Suppressor macrophage treated with lipopolysaccharide for 1 hour (primary cell): ENCODE results near the gene MTO1.
"Not testable (repeated sequence)": the region's sequence is repeated elsewhere in the genome, so short reads cannot be mapped to it uniquely, and the experiment has no call there.

ENCODE experiments used
- DNase-seq, 3 donors: peaks; one replicate each; pipeline ENCODE4 v3.0.0-alpha.2; 2020 to 2022

Gene MTO1

GRCh38 chr6:73532293-73532692 lies 70.8 kb downstream of the MTO1 start:
- DNase-seq: no peak

DNA sequence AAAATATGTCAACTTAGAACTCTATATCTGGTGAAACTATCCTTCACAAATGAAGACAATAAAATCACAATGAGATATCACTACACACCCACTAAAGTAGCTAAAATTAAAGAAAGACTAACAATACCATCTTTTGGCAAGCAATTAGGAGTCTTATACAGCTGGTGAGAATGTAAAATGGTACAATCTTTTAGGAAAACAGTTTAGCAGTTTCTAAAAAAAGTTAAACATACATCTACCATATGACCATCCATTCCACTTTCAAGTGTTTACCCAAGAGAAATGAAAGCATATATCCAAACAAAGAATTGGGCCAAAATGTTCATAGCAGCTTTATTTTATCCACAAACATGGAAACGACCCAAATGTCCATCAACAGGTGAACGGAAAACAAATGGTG lies 73.1 kb downstream of the MTO1 start:
- no peak for DNase-seq

GRCh38 chr6:73537677-73538076 lies 76.1 kb downstream of the MTO1 start:
- DNase-seq: peak; percentile 67 to 87 (median 71)

GRCh38 chr6:73538116-73538779 lies 76.7 kb downstream of the MTO1 start:
- peak in 1 of 3 donors; percentile 8 for DNase-seq

DNA sequence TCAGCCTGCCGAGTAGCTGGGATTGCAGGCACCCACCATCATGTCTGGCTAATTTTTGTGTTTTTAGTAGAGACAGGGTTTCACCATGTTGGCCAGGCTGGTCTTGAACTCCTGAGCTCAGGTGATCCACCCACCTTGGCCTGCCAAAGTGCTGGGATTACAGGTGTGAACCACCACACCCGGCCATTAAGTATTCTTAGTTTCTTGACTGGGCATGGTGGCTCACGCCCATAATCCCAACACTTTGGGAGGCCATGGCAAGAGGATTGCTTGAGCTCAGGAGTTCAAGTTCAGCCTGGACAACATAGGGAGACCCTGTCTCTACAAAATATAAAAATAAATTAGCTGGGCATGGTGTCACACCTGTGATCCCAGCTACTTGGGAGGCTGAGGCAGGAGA lies 80.9 kb downstream of the MTO1 start:
- DNase-seq: not testable (repeated sequence)

DNA sequence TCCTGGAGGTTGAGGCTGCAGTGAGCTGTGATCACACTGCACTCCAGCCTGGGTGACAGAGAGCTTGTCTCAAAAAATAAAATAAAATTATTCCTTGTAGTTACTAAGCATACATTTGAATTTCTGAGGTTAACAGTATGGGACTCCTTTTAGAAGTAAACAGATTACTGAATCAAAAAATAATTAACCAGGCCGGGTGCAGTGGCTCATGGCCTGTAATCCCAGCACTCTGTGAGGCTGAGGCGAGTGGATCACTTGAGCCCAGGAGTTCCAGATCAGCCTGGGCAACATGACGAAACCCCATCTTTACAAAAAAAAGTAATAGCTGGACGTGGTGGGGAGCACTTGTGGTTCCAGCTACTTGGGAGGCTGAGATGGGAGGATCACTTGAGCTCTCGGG lies 81.4 kb downstream of the MTO1 start:
- DNase-seq: no peak

DNA sequence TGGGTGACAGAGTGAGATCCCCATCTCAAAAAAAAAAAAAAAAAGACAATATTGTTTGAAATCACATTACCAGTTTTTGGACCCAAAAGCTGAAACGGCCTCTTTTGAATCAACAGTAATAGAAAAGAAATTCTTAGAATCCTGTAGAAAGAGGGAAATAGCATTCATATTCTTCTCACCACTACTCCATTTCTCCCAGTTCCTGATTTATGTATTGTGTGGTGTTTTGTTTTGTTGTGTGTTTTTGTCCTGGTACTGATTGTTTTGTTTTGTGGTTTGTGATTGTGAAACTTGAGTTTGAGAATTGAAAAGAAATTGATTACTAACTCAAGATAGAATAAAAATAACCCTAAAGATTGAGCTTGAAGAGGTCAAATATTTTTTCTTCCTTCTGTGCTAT lies 85.5 kb downstream of the MTO1 start:
- no peak for DNase-seq

DNA sequence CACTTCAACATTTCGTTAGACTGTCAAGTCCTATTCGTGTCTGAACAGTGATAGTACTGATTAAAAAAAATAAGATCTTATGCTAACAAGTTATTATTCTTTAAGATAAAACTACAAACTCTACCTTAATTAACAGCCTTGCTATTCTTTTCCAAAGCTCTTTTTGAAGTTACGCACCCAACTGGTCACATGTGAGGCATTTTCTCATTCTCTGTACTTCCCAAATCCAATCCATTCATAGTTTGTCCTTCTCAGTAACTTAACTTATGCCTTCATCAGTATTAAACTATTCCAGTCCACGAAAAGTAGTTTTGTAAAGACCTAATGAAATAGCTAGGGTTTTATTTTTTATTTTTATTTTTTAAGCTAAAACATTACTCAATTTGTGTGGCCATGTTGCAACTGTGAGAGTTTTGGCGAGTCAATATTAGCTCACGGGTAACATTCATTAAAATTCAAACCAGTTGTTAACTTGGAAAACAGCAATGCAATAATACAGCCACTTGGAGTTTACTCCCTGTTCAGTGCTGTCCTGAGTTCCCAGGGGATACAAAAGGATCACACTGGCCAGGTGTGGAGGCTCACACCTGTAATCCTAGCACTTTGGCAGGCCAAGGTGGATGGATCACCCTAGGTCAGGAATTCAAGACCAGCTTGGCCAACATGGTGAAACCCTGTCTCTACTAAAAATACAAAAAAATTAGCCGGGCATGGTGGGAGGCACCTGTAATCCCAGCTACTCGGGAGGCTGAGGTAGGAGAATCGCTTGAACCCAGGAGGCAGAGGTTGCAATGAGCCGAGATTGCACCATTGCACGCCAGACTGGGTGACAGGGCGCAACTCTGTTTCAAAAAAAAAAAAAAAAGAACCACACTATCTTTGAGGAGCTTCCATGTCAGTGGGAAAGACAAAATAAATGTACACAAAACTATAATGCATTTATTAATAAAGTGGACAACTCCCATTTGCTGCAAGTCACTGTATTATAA lies 87.2 kb downstream of the MTO1 start:
- peak; percentile 17 to 49 (median 30) for DNase-seq

DNA sequence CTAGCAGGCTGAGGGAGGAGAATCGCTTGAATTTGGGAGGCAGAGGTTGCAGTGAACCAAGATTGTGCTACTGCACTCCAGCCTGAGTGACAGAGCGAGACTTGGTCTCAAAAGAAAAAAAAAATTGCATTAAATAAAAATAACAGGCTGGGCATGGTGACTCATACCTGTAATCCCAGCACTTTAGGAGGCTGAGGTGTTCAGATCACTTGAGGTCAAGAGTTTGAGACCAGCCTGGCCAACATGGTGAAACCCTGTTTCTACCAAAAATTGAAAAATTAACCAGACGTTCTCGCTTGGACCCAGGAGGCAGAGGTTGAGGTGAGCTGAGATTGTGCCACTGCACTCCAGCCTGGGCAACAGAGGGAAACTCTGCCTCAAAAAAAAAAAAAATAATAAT lies 89.6 kb downstream of the MTO1 start:
- DNase-seq: not testable (repeated sequence)

DNA sequence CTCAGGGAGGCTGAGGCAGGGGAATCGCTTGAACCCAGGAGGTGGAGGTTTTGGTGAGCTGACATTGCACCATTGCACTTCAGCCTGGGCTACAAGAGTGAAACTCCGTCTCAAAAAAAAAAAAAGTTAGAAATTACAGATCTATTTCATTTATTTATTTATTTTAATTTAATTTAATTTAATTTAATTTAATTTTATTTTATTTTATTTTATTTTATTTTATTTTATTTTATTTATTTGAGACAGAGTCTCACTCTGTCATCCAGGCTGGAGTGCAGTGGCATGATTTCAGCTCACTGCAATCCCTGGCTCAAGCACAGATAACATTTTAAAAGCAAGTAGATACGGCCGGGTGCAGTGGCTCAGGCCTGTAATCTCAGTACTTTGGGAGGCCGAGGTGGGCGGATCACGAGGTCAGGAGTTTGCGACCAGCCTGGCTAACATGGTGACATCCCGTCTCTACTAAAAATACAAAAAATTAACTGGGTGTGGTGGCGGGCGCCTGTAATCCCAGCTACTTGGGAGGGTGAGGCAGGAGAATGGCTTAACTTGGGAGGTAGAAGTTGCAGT lies 93.9 kb downstream of the MTO1 start:
- DNase-seq: not testable (repeated sequence)

- DNase-seq: no peak
Observed at GRCh38 chr6:73556836-73557235, 95.3 kb downstream of the MTO1 start.
